BLaER1 treated with 17β-estradiol and CSF1 and Interleukin-3, amounts not matched to agents 10 nM and 100 nM (cell line): Measurements from ENCODE around the gene ABRAXAS1.

ENCODE experiments used
- H3K27ac ChIP-seq, 11 experiments: shearing (Covaris generic); formaldehyde crosslinking; 2 replicates each; pipeline ENCODE4 v1.8.1; 2022
- H3K27me3 ChIP-seq, 11 experiments: shearing (Covaris generic); formaldehyde crosslinking; 2 replicates each; pipeline ENCODE4 v1.8.1; 2022
- H3K36me3 ChIP-seq, 11 experiments: shearing (Covaris generic); formaldehyde crosslinking; 2 replicates each; pipeline ENCODE4 v1.8.1; 2022
- H3K4me1 ChIP-seq, 10 experiments: shearing (Covaris generic); formaldehyde crosslinking; 2 replicates each; pipeline ENCODE4 v1.8.1; 2022
- H3K4me2 ChIP-seq, 11 experiments: shearing (Covaris generic); formaldehyde crosslinking; 2 replicates each; pipeline ENCODE4 v1.8.1; 2022
- H3K4me3 ChIP-seq, 10 experiments: shearing (Covaris generic); formaldehyde crosslinking; 2 replicates each; pipeline ENCODE4 v1.8.1; 2022
- H3K9ac ChIP-seq, 11 experiments: shearing (Covaris generic); formaldehyde crosslinking; 2 replicates each; pipeline ENCODE4 v1.8.1; 2022
- H3K9me3 ChIP-seq, 11 experiments: shearing (Covaris generic); formaldehyde crosslinking; replicated peaks in 1 of 11; 2 replicates each; pipeline ENCODE4 v1.8.1; 2022
- H4K20me1 ChIP-seq, 11 experiments: shearing (Covaris generic); formaldehyde crosslinking; 2 replicates each; pipeline ENCODE4 v1.8.1; 2022
- Cebpa-rat ChIP-seq, 11 experiments: shearing (Covaris generic); IDR thresholded peaks; 2 replicates each; pipeline ENCODE4 v1.8.1; 2022

ABRAXAS1 gene

GRCh38 chr4:83418211-83418610 is 66.7 kb downstream of the ABRAXAS1 start:
- H3K9ac ChIP-seq = no peak overlapping the region
- no peak overlapping the region for H3K27ac ChIP-seq
- H3K4me1 ChIP-seq = no peaks in the 10 kb centered on the region
- H3K4me3 ChIP-seq = no peak overlapping the region
- H3K4me2 ChIP-seq = no peak overlapping the region
- H4K20me1 ChIP-seq = no peaks in the 10 kb centered on the region
- no peak for TF ChIP-seq Cebpa-rat (IDR thresholded peaks at IDR 0.05)
- no peaks in the 10 kb centered on the region for H3K9me3 ChIP-seq
- H3K27me3 ChIP-seq = no peaks in the 10 kb centered on the region
- peaks cover 79 to 97% (median 89%) of the 10 kb centered on the region in 11 experiments for H3K36me3 ChIP-seq

GRCh38 chr4:83417566-83417965 is 67.3 kb downstream of the ABRAXAS1 start:
- TF ChIP-seq Cebpa-rat (IDR thresholded peaks at IDR 0.05) = no peak
- Histone ChIP-seq H3K36me3 (peaks cover 79 to 97% (median 89%) of the 10 kb centered on the region in 11 experiments), H3K4me2 (no peak overlapping the region)

GRCh38 chr4:83413676-83414075 is 71.2 kb downstream of the ABRAXAS1 start:
- H3K4me1 ChIP-seq = peaks cover 0 to 5% (median 0%) of the 10 kb centered on the region in 10 experiments; a peak in 1 of 20 replicates
- peaks cover 86 to 100% (median 94%) of the 10 kb centered on the region in 11 experiments for H3K36me3 ChIP-seq
- H3K4me3 ChIP-seq = no peak overlapping the region
- H3K4me2 ChIP-seq = no peak overlapping the region
- H4K20me1 ChIP-seq = no peaks in the 10 kb centered on the region
- no peaks in the 10 kb centered on the region for H3K27me3 ChIP-seq
- no peak for TF ChIP-seq Cebpa-rat (IDR thresholded peaks at IDR 0.05)
- H3K9ac ChIP-seq = no peak overlapping the region
- no peak overlapping the region for H3K27ac ChIP-seq
- H3K9me3 ChIP-seq = no peaks in the 10 kb centered on the region

More at GRCh38 chr4:83417566-83417965, 67.3 kb downstream of the ABRAXAS1 start:
- no peaks in the 10 kb centered on the region for H4K20me1 ChIP-seq
- H3K4me3 ChIP-seq = no peak overlapping the region
- no peaks in the 10 kb centered on the region for H3K9me3 ChIP-seq
- no peak overlapping the region for H3K9ac ChIP-seq
- H3K4me1 ChIP-seq = no peaks in the 10 kb centered on the region
- H3K27me3 ChIP-seq = no peaks in the 10 kb centered on the region
- H3K27ac ChIP-seq = no peak overlapping the region
